Mesothelial cell of epicardium (in vitro differentiated cells): ENCODE data around the gene CLCN1. TPM values are rescaled to one million over a fixed set of nuclear protein-coding genes. Genes with fewer than 3 reads are reported as not detected.

Experiments
- DNase-seq, 2 experiments: peaks; one replicate each; pipeline ENCODE4 v3.0.0; 2021; ENCODE audit warnings: low spot score in 2 of 2; ENCODE audit not compliant: unreplicated experiment in 2 of 2
- H3K27ac Mint-ChIP-seq: 2 replicates; pipeline ENCODE4 v1.8.0; 2021; ENCODE audit warnings: mixed read lengths
- H3K27me3 Mint-ChIP-seq: 2 replicates; pipeline ENCODE4 v1.8.0; 2021; ENCODE audit warnings: low read depth, mixed read lengths
- H3K36me3 Mint-ChIP-seq: 2 replicates; pipeline ENCODE4 v1.8.0; 2021; ENCODE audit warnings: mixed read lengths
- H3K4me1 Mint-ChIP-seq: 2 replicates; pipeline ENCODE4 v1.8.0; 2021; ENCODE audit warnings: mixed read lengths
- H3K4me3 Mint-ChIP-seq: 2 replicates; pipeline ENCODE4 v1.8.0; 2021; ENCODE audit warnings: mild to moderate bottlenecking, moderate library complexity, mixed read lengths
- H3K9me3 Mint-ChIP-seq: 2 replicates; pipeline ENCODE4 v1.8.0; 2021; ENCODE audit warnings: mixed read lengths
- CTCF ChIP-seq: fragments of 200-600 bp; sonication (generic); IDR thresholded peaks from one replicate; pipeline ENCODE4 v1.5.0; 2021; ENCODE audit warnings: antibody characterized with exemption; ENCODE audit not compliant: unreplicated experiment
- total RNA-seq: library from RNA; stranded (reverse); gene quantifications from 3 replicates; pipeline ENCODE4 v1.2.1, GENCODE V29; 2021

The CLCN1 gene
- total RNA-seq, 1 donor from 2014 or later: 0.16 TPM

GRCh38 chr7:143280160-143280559 is 35.8 kb upstream of the CLCN1 start:
- Mint-ChIP-seq H3K27ac (peak overlapping the region; percentile 86), H3K4me1 (peaks cover 39% of the 10 kb centered on the region), H3K4me3 (no peak overlapping the region)

GRCh38 chr7:143280566-143280965 is 35.3 kb upstream of the CLCN1 start:
- H3K9me3 Mint-ChIP-seq: no peaks in the 10 kb centered on the region

More at GRCh38 chr7:143280160-143280559, 35.8 kb upstream of the CLCN1 start:
- H3K9me3 Mint-ChIP-seq: no peaks in the 10 kb centered on the region
- no peak for DNase-seq
- TF ChIP-seq CTCF: no peak
- H3K36me3 Mint-ChIP-seq: no peaks in the 10 kb centered on the region
- H3K27me3 Mint-ChIP-seq: no peaks in the 10 kb centered on the region

GRCh38 chr7:143281529-143281928 is 34.4 kb upstream of the CLCN1 start:
- H3K36me3 Mint-ChIP-seq: no peaks in the 10 kb centered on the region
- no peak overlapping the region for H3K27ac Mint-ChIP-seq
- no peaks in the 10 kb centered on the region for H3K9me3 Mint-ChIP-seq
- H3K4me3 Mint-ChIP-seq: no peak overlapping the region
- no peak for DNase-seq
- peaks cover 48% of the 10 kb centered on the region for H3K4me1 Mint-ChIP-seq
- no peak for TF ChIP-seq CTCF
- no peaks in the 10 kb centered on the region for H3K27me3 Mint-ChIP-seq

More at GRCh38 chr7:143280566-143280965, 35.3 kb upstream of the CLCN1 start:
- H3K4me1 Mint-ChIP-seq: peaks cover 44% of the 10 kb centered on the region
- H3K4me3 Mint-ChIP-seq: no peak overlapping the region
- H3K27me3 Mint-ChIP-seq: no peaks in the 10 kb centered on the region
- no peak for TF ChIP-seq CTCF
- no peak for DNase-seq
- H3K27ac Mint-ChIP-seq: peak overlapping the region; percentile 86
- no peaks in the 10 kb centered on the region for H3K36me3 Mint-ChIP-seq

GRCh38 chr7:143282124-143282523 is 33.8 kb upstream of the CLCN1 start:
- Mint-ChIP-seq H3K9me3 (no peaks in the 10 kb centered on the region), H3K4me3 (no peak overlapping the region), H3K4me1 (peaks cover 48% of the 10 kb centered on the region), H3K36me3 (no peaks in the 10 kb centered on the region), H3K27me3 (no peaks in the 10 kb centered on the region), H3K27ac (no peak overlapping the region)
- DNase-seq: no peak
- no peak for TF ChIP-seq CTCF

DNA sequence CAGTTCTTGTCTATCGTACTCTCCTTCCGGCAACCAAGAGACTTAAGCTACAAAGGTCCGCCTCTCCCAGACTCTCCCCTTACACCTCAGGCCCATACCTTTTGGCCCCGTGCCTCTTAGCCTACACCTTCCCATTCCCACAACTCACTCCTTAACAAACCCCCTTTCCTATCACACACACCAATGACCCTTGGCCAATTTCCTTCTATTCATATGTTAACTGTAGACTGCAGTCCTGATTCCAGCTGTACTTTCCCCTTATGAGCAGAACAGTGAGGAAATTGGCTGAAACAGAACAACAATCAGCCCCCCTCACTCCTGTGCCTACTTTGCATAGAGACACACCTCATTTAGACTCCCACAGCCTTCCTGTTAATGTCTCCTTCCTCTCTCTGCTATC is 32.5 kb upstream of the CLCN1 start:
- no peak for DNase-seq

More for the DNA sequence above, 32.5 kb upstream of the CLCN1 start:
- Mint-ChIP-seq H3K27ac (no peak overlapping the region), H3K9me3 (peaks cover 4% of the 10 kb centered on the region), H3K36me3 (peaks cover 2% of the 10 kb centered on the region), H3K27me3 (no peaks in the 10 kb centered on the region), H3K4me1 (peaks cover 52% of the 10 kb centered on the region), H3K4me3 (no peak overlapping the region)
- no peak for TF ChIP-seq CTCF
